SU-DHL-6 (cell line): ENCODE measurements around the gene PLB1.

ENCODE experiments used
- H2AFZ ChIP-seq: fragments of 200-600 bp; sonication (generic); 2 replicates; pipeline ENCODE4 v1.6.1; 2014; ENCODE audit warnings: low read depth, mild to moderate bottlenecking, moderate library complexity, mixed read lengths, antibody characterized with exemption, low read length; ENCODE audit not compliant: severe bottlenecking
- H3F3A ChIP-seq: fragments of 200-600 bp; shearing (Covaris generic); 2 replicates; pipeline ENCODE4 v1.6.0; 2016; ENCODE audit warnings: antibody characterized with exemption, mild to moderate bottlenecking; ENCODE audit not compliant: insufficient read depth
- H3K27ac ChIP-seq: fragments of 200-600 bp; sonication (generic); 2 replicates; pipeline ENCODE4 v1.5.1; 2016; ENCODE audit warnings: low read depth, mild to moderate bottlenecking, low read length, moderate library complexity, mixed read lengths
- H3K27me3 ChIP-seq: fragments of 200-600 bp; sonication (generic), shearing (Covaris generic); 2 replicates; pipeline ENCODE4 v1.6.0; 2014; ENCODE audit warnings: mild to moderate bottlenecking, low read length
- H3K36me3 ChIP-seq: fragments of 200-600 bp; sonication (generic); 2 replicates; pipeline ENCODE4 v1.6.1; 2014; ENCODE audit warnings: mild to moderate bottlenecking, low read length, mixed read lengths
- H3K4me2 ChIP-seq: fragments of 300-600, 200-600 bp; shearing (Covaris generic), sonication (generic); 2 replicates; pipeline ENCODE4 v1.6.0; 2014; ENCODE audit warnings: low read length, low read depth, mild to moderate bottlenecking; ENCODE audit not compliant: poor library complexity, severe bottlenecking
- H3K4me3 ChIP-seq: fragments of 200-600 bp; sonication (generic); 2 replicates; pipeline ENCODE4 v1.5.1; 2014; ENCODE audit warnings: antibody characterized with exemption, low read length, mild to moderate bottlenecking, mixed read lengths; ENCODE audit not compliant: insufficient read depth, poor library complexity, severe bottlenecking
- H3K79me2 ChIP-seq: fragments of 200-600 bp; sonication (generic); 2 replicates; pipeline ENCODE4 v1.6.1; 2014; ENCODE audit warnings: mild to moderate bottlenecking, low read length, moderate library complexity; ENCODE audit not compliant: insufficient read depth
- H3K9ac ChIP-seq: fragments of 200-600 bp; sonication (generic); 2 replicates; pipeline ENCODE4 v1.7.0; 2014; ENCODE audit warnings: mild to moderate bottlenecking, low read length
- H3K9me2 ChIP-seq: fragments of 200-600 bp; sonication (generic); replicated peaks from 2 replicates; pipeline ENCODE4 v1.6.1; 2014; ENCODE audit warnings: low read length; ENCODE audit not compliant: insufficient read depth
- H3K9me3 ChIP-seq: fragments of 200-600 bp; sonication (generic); 2 replicates; pipeline ENCODE4 v1.6.1; 2014; ENCODE audit warnings: low read length, mixed read lengths; ENCODE audit not compliant: insufficient read depth
- H4K20me1 ChIP-seq: fragments of 200-600 bp; sonication (generic); 2 replicates; pipeline ENCODE4 v1.6.1; 2014; ENCODE audit warnings: low read depth, mild to moderate bottlenecking, antibody characterized with exemption, low read length, moderate library complexity, mixed read lengths
- EZH2phosphoT487 ChIP-seq: fragments of 200-600 bp; sonication (generic), shearing (Covaris generic); conservative IDR thresholded peaks from 2 replicates; pipeline ENCODE4 v1.6.1; 2018; ENCODE audit warnings: mild to moderate bottlenecking, antibody characterized with exemption, low read length, moderate library complexity, mixed read lengths
- TF ChIP-seq, protein P1 (sequence below): fragments of 200-600 bp; sonication (generic); IDR thresholded peaks from one replicate; pipeline ENCODE4 v1.5.1; 2017; ENCODE audit warnings: antibody characterized with exemption, mild to moderate bottlenecking, low read length, moderate library complexity; ENCODE audit not compliant: insufficient read depth, poor library complexity, severe bottlenecking

The PLB1 gene

DNA sequence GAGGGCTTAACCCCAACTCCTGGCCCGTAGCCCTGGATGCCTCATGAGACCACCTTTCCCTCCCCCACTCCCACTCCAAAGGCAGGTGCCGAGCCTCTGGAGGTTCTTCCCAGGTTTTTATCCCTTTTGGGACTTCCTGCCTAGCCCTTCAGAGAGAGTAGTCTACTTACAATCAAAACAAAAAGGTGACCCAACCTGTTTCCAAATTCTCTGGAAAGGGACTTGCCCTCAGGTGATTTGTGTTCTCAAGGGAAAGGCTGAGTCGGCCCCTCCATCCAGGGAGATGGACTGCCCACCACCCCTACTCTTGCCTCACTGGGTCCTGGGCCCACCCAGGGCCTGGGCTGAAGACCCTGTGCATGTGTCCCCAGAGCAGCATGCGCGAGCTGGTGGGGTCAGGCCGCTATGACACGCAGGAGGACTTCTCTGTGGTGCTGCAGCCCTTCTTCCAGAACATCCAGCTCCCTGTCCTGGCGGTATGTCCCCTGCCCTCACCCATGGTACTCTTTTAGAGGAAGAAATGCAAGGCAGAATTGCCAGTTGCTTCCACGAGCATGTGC is 108.5 kb downstream of the PLB1 start:
- no peaks in the 10 kb centered on the region for H3K27me3 ChIP-seq
- no peaks in the 10 kb centered on the region for H4K20me1 ChIP-seq
- no peak overlapping the region for H3K4me3 ChIP-seq
- no peaks in the 10 kb centered on the region for H3F3A ChIP-seq
- no peaks in the 10 kb centered on the region for H3K9me2 ChIP-seq
- no peak overlapping the region for H3K4me2 ChIP-seq
- no peak overlapping the region for H3K9ac ChIP-seq
- H3K27ac ChIP-seq = no peak overlapping the region
- no peaks in the 10 kb centered on the region for H3K9me3 ChIP-seq
- TF ChIP-seq, protein P1, sequence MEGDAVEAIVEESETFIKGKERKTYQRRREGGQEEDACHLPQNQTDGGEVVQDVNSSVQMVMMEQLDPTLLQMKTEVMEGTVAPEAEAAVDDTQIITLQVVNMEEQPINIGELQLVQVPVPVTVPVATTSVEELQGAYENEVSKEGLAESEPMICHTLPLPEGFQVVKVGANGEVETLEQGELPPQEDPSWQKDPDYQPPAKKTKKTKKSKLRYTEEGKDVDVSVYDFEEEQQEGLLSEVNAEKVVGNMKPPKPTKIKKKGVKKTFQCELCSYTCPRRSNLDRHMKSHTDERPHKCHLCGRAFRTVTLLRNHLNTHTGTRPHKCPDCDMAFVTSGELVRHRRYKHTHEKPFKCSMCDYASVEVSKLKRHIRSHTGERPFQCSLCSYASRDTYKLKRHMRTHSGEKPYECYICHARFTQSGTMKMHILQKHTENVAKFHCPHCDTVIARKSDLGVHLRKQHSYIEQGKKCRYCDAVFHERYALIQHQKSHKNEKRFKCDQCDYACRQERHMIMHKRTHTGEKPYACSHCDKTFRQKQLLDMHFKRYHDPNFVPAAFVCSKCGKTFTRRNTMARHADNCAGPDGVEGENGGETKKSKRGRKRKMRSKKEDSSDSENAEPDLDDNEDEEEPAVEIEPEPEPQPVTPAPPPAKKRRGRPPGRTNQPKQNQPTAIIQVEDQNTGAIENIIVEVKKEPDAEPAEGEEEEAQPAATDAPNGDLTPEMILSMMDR = no peak
- TF ChIP-seq EZH2phosphoT487 = no peak
- no peak overlapping the region for H2AFZ ChIP-seq
- no peaks in the 10 kb centered on the region for H3K36me3 ChIP-seq
- no peaks in the 10 kb centered on the region for H3K79me2 ChIP-seq

DNA sequence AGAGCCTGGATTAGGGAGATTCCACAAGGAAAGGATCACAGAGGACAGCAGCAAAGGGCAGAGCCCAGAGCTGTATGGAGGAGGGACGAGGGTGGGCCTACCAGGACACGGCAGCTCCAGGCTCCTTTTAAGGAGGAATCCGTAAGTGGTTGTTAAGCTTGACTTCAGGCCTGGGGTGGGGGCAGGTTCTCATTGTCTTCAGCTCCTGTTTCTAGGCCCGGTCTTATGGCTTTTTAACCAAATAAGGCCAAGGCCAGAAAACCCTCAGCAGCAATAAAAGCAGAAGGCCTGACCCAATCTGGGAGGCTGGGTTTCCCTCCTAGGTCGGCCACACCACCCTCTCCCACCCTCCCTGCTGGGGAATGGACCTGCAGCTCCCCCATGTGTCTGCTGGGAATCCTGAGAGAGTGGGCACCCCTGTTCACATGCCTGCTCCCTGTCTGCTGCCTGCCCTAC is 111.2 kb downstream of the PLB1 start:
- no peaks in the 10 kb centered on the region for H3K36me3 ChIP-seq
- no peaks in the 10 kb centered on the region for H3K9me3 ChIP-seq
- no peak overlapping the region for H3K9ac ChIP-seq
- H3K79me2 ChIP-seq = no peaks in the 10 kb centered on the region
- no peak overlapping the region for H3K4me3 ChIP-seq
- no peak overlapping the region for H3K4me2 ChIP-seq
- no peak overlapping the region for H2AFZ ChIP-seq
- no peak overlapping the region for H3K27ac ChIP-seq
- H3F3A ChIP-seq = no peaks in the 10 kb centered on the region
- no peaks in the 10 kb centered on the region for H4K20me1 ChIP-seq
- TF ChIP-seq, protein P1 = no peak
- TF ChIP-seq EZH2phosphoT487 = no peak
- H3K27me3 ChIP-seq = no peaks in the 10 kb centered on the region
- no peaks in the 10 kb centered on the region for H3K9me2 ChIP-seq

DNA sequence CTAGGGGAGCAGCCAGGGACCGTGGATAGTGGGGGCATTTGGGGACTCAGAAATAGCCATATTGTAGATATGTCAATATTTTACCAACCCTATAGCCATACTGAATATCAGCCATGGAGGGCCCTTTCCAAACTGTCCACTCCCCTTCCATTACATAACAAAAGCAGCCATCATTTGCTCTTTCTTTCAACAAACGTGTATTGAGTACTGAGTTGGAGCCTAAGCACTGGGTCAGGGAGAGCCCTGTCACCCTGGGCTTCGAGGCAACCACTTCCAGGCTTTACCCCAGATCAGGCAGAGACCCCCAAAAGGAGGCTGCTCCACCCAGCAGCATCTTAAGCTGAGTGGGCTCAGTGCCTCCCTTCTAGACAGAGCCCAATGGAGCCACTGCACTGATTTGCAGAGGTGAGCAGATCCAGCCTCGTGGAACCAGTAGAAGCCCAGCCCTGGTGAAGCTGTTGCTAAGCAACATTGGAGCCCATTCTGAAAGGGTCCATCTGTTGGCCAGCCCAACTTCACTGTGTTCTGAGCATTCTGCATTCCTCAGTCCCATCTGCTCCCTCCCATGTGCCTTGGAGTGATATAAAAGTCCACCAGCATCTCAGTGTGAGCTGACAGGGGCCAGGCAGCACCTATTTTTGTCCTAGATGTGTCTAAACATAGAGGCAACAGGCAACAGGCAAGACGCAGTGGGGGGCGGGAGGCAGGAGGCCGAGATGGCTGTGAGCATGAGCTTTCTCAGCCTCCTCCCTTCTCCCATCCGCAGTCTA is 112.1 kb downstream of the PLB1 start:
- Histone ChIP-seq H4K20me1 (no peaks in the 10 kb centered on the region), H3K4me2 (no peak overlapping the region), H3F3A (no peaks in the 10 kb centered on the region), H3K9me3 (no peaks in the 10 kb centered on the region), H3K27me3 (no peaks in the 10 kb centered on the region), H3K36me3 (no peaks in the 10 kb centered on the region), H3K9me2 (no peaks in the 10 kb centered on the region), H3K4me3 (no peak overlapping the region), H3K27ac (no peak overlapping the region), H3K79me2 (no peaks in the 10 kb centered on the region), H3K9ac (no peak overlapping the region), H2AFZ (no peak overlapping the region)
- TF ChIP-seq, protein P1 = no peak
- TF ChIP-seq EZH2phosphoT487 = no peak
